OCI-LY1 (cell line): Measurements from ENCODE around the gene PPP4R1.

Experiments
- EZH2 ChIP-seq: fragments of 200-600 bp; sonication (generic), shearing (Covaris generic); IDR thresholded peaks from 2 replicates; pipeline ENCODE4 v1.8.0; 2017; ENCODE audit warnings: borderline replicate concordance, mixed run types, mild to moderate bottlenecking, antibody characterized with exemption, low read length, moderate library complexity, mixed read lengths
- TF ChIP-seq, protein P1 (sequence below): fragments of 200-600 bp; sonication (generic), shearing (Covaris generic); IDR thresholded peaks from 2 replicates; pipeline ENCODE4 v1.5.1; 2017; ENCODE audit warnings: mild to moderate bottlenecking, antibody characterized with exemption, low read length, moderate library complexity, mixed read lengths

DNA sequence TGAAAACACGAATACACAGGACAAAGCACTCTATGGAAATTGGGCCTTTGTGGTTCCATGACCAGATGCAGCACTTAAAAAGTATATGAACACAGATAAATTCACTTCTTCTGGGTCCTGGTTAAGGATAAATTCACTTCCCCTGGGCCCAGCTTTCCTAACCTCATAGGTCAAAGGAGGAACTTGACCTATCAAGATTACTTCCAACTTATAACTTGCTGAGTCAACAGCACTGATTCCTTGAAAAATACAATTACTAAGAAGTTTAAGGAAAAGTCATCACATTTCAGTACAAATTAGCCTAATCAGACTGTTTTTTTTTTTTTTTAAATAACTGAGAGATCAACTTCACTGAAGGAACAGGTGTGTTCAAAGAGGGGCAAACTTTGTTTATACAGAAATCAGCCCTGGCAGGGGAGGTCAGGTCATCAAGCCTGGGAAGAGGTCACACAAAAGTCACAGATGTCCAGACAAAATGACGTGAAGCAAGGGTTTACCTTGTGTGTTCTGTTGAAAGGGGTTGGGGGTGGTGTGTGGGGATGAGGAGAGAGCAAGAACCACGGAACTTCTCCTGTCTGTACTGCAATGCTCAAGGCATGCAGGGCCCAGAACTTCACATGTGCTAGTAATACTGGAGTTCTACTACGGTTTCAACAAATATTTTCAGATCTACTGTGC is 55.8 kb downstream of the PPP4R1 start:
- TF ChIP-seq, protein P1, sequence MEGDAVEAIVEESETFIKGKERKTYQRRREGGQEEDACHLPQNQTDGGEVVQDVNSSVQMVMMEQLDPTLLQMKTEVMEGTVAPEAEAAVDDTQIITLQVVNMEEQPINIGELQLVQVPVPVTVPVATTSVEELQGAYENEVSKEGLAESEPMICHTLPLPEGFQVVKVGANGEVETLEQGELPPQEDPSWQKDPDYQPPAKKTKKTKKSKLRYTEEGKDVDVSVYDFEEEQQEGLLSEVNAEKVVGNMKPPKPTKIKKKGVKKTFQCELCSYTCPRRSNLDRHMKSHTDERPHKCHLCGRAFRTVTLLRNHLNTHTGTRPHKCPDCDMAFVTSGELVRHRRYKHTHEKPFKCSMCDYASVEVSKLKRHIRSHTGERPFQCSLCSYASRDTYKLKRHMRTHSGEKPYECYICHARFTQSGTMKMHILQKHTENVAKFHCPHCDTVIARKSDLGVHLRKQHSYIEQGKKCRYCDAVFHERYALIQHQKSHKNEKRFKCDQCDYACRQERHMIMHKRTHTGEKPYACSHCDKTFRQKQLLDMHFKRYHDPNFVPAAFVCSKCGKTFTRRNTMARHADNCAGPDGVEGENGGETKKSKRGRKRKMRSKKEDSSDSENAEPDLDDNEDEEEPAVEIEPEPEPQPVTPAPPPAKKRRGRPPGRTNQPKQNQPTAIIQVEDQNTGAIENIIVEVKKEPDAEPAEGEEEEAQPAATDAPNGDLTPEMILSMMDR, result no peak
- TF ChIP-seq EZH2, result no peak
